ENCODE measurements around the gene CACNA1B. TPM values are rescaled to one million over a fixed set of nuclear protein-coding genes. Genes with fewer than 3 reads are reported as not detected.

CACNA1B gene
- total and polyA plus RNA-seq, 8 donors: 0.03 to 2.2 (median 0.51) TPM; not detected in 2

GRCh38 chr9:138020795-138021182 is 143.2 kb downstream of the CACNA1B start:
- H3K27me3 ChIP-seq: peaks cover 0 to 60% (median 34%) of the 10 kb centered on the region in 3 donors
- H3K27ac ChIP-seq: no peak overlapping the region
- peaks cover 5 to 15% (median 12%) of the 10 kb centered on the region in 4 donors for H3K4me1 ChIP-seq
- no peak for DNase-seq
- no peaks in the 10 kb centered on the region for H3K9me3 ChIP-seq
- no peak for TF ChIP-seq POLR2AphosphoS5 (IDR thresholded peaks at IDR 0.05)
- TF ChIP-seq EP300 (IDR thresholded peaks at IDR 0.05): no peak
- no peak for TF ChIP-seq POLR2A (IDR thresholded peaks at IDR 0.05)
- no peak for TF ChIP-seq CTCF (IDR thresholded peaks at IDR 0.05)
- no peak overlapping the region for H3K4me3 ChIP-seq
- intact Hi-C loops (cut with DNase I; ENCODE audit: low total_unique reads): no loop called here
- no peaks in the 10 kb centered on the region for H3K36me3 ChIP-seq
- 60 to 90% (median 83%) methylated on average over 1 to 5 of the region's 5 CpGs for WGBS, 5 donors

- Histone ChIP-seq H3K27me3 (peaks cover 0 to 67% (median 34%) of the 10 kb centered on the region in 3 donors), H3K9me3 (no peaks in the 10 kb centered on the region), H3K4me3 (no peak overlapping the region), H3K4me1 (peaks cover 5 to 15% (median 12%) of the 10 kb centered on the region in 4 donors), H3K27ac (no peak overlapping the region), H3K36me3 (no peaks in the 10 kb centered on the region)
- peak in 1 of 2 donors; percentile 9 for DNase-seq
- WGBS, 5 donors: 75 to 83% (median 78%) methylated on average over 13 to 15 of the region's 15 CpGs
- TF ChIP-seq POLR2A (IDR thresholded peaks at IDR 0.05) (no peak), CTCF (IDR thresholded peaks at IDR 0.05) (no peak), EP300 (IDR thresholded peaks at IDR 0.05) (no peak), POLR2AphosphoS5 (IDR thresholded peaks at IDR 0.05) (no peak)
- intact Hi-C loops (cut with DNase I; ENCODE audit: low total_unique reads): no loop called here
Measured at GRCh38 chr9:138021251-138022056, 143.9 kb downstream of the CACNA1B start.

DNA sequence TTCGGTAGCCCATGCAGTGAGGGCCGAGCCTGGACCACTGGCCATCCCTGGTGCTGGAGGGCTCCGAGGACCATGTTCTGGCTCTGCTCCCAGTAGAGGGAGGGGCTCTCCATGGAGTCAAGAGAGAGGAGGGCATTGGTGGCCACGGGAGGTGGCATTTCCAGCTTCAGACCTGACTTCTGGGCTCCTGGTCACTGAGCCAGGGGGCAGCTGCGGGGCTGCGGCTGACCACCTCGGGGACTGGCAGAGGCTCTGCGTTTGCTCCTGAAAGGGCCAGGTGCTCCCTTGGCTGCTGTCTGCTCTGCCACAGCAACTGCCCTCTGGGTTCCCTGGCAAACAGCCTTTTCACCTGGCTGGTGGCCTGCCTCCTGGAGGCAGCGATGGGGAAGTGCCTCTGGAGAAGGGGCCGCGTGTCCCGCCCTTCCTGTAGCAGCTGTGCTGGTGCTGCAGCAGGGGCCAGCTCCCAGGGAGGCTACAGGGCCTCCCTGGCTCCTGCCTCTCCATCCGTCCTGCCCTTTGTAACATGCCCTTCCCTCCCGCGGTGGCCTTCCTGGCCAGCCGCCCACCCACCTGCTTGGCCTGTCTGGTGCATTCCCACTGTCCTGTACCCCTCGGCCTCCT is 144.6 kb downstream of the CACNA1B start:
- DNase-seq: peak; percentile 23 to 61

More for the DNA sequence above, 144.6 kb downstream of the CACNA1B start:
- TF ChIP-seq EP300 (IDR thresholded peaks at IDR 0.05): no peak
- peak in 1 of 7 experiments; percentile 7 for TF ChIP-seq CTCF (IDR thresholded peaks at IDR 0.05)
- no peak for TF ChIP-seq POLR2A (IDR thresholded peaks at IDR 0.05)
- TF ChIP-seq POLR2AphosphoS5 (IDR thresholded peaks at IDR 0.05): no peak
- H3K27ac ChIP-seq: no peak overlapping the region
- H3K4me3 ChIP-seq: peak overlapping the region in 1 of 4 donors; percentile 19
- 40 to 47% (median 41%) methylated on average over 10 to 17 of the region's 17 CpGs for whole genome bisulfite sequencing, 5 donors
- H3K9me3 ChIP-seq: no peaks in the 10 kb centered on the region
- H3K4me1 ChIP-seq: peaks cover 5 to 15% (median 12%) of the 10 kb centered on the region in 4 donors
- no peaks in the 10 kb centered on the region for H3K36me3 ChIP-seq
- H3K27me3 ChIP-seq: peaks cover 0 to 72% (median 34%) of the 10 kb centered on the region in 3 donors
- intact Hi-C loops (cut with DNase I; ENCODE audit: low total_unique reads): no loop called here
